Measurements from ENCODE around the gene CBX7.

CBX7 gene

DNA sequence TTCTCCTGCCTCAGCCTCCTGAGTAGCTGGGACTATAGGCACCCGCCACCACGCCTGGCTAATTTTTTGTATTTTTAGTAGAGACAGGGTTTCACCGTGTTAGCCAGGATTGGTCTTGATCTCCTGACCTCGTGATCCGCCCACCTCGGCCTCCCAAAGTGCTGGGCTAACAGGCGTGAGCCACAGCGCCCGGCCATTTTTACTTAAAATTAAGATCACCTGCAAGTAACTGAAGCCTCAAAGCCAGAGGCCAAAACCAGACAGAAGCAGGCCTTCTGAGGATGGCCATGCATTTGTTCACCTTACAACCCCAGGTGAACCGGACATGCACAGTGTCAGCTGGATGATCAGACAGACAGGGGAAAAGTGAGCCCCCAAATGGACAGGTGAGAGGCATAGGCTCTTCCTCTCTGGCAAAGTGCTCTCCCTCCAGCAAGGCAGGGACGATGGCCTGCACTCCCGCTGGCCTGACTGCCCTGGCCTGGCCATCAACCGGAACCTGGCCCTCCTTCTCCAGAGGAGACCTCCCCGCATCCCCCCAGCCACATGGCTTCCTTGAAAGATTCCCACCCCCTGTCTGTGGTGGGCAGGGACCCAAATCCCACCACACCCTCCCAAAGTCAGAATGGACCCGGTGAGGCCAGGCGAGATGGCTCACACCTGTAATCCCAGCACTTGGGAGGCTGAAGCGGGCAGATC lies 29.6 kb downstream of the CBX7 start:
- no peak for DNase-seq

DNA sequence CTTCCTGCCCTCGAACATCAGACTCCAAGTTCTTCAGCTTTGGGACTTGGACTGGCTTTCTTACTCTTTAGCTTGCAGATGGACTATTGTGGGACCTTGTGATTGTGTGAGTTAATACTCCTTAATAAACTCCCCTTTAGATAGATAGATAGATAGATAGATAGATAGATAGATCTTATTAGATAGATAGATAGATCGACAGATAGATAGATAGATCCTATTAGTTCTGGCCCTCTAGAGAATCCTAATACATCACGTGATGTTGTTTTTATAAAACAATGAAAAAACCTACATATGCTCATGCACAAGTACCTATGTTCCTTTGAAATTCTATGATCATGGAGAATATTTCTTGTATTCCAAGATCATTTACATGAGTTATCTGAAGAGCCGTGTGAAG lies 31.5 kb downstream of the CBX7 start:
- DNase-seq = no peak

DNA sequence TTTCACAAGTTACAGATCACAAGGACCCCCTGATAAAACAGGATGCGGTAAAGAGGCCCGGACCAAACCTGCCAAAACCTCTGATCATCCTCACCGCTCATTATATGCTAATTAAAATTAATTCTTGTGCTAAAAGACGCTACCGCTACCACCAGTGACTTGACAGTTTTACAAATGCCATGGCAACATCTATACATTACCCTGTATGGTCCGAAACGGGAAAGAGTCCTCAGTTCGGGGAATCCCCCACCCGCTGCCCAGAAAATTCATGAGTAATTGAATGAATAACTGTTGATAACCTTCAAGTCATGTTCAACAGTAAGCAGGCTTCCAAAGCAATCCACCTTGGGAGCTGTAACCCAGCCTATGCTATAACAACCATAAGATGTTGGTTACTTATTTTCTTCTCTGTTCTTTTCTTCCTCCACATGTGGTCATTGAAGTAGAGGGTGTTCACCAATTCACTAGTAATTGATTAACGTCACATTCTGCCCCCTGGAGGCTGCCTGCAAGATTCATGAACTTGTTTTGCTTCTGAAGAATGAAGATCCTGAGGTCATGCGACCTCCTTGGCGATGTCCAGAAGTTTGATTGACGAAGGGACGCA lies 34.8 kb downstream of the CBX7 start:
- peak; percentile 27 to 68 (median 50) for DNase-seq

DNA sequence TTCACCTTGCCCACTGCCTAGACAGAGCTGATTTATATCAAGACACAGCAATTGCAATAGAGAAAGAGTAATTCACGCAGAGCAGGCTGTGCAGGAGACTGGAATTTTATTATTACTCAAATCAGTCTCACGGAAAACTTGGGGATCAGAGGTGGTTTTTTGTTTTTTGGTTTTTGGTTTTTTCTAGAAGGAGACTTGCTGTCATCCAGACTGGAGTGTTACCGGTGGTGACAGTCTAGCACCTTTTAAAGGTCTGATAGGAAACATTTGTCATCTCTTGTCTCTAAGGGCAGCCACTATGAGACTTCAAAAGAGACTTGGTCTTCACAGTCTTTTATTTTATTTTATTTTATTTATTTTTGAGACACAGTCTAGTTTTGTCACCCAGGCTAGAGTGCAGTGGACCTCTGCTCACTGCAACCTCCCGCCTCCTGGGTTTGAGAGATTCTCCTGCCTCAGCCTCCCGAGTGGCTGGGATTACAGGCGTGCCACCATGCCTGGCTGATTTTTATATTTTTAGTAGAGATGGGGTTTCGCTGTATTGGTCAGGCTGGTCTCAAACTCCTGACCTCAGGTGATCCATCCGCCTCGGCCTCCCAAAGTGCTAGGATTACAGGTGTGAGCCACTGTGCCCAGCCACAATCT lies 36.4 kb downstream of the CBX7 start:
- DNase-seq = no peak

DNA sequence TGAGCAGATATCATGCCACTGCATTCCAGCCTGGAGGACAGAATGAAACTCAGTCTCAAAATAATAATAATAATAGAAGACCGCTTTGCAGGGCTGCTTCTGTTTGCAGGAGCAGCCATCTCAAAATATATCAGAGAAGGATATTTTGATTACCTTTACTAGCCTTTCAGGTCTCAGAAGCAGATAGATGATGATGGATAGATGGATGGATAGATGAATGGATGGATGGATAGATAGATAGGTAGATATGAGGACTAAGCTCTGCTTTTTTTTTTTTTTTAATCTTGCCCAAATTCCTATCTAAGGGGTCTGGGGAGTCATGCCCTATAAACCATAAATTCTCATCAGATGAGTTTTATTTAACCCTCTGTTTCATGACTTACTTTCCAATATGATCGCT lies 36.9 kb downstream of the CBX7 start:
- DNase-seq = no peak

DNA sequence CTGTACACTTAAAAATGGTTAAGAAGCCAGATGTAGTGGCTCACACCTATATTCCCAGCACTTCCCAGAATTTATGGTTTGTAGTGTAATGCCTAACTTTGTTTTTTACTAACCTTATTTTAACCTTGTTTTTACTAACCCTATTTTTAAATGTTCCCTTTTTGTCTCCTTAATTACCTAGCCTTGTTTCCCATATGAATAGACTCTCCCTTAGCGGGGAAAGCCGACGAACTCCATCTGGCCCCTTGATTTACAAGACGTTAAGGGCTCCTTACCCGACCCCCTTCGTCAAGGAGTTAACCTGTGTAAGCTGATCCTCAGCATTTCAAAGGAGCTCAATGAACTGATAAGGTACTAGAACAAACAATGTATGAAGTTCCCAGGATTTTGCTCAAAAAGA lies 38.4 kb downstream of the CBX7 start:
- DNase-seq = no peak

DNA sequence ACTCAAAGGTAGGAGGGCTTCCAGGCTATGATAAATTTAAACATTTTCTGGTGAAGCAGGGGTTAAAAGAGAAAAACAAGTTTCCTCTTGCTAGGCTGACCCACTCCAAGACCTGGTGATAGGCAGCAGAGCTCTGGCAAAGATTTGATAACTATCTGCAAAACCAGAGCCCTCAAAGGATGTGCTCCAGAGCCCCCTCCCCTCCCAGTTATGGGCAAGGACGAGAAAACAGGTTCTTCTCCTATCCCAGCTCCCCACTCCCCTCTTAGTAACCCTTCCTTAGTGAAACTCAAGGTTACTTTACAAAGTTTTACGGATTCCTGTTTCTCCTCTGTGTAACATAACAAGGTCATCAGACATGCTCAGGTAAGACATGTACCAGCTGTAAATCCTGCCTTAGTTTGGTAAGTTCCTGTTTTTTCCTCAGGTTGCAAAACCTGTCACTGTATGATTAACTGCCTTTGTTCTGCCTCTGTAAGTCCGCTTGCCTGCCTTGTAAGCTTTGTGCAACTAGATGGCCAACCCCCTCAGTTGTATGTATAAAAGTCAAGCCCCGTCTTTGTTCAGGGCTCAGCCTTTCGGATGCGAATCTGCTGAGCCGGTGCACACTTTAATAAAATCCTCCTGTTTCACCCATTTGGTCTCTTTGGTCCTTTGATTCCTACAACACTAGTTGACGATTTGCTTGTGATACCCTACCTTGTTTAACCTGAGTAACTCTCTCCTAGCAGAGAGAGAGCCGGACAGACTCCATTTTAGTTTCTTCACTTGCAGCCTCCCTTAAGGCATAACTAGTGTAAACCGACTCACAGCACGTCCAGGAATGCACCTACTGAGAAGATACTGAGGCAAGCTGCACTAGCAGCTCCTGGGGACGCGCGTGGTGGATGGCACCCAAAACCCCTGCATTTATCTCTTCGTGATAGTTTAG lies 41.6 kb downstream of the CBX7 start:
- no peak for DNase-seq

DNA sequence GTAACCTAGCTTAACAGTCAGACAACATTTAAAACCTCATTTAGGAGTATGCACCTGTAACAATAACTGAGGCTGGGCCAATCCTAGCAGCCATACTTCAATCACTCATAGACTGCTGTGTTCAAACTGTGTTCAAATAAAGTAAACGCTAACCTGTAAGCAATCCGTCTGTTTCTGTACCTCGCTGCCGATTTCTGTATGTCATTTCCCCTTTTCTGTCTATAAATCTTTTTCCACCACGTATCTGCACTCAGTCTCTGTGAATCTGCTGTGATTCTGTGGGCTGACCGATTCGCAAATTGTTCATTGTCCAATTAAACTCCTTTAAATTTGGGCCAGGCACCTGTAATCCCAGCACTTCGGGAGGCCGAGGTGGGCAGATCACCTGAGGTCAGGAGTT lies 43.1 kb downstream of the CBX7 start:
- no peak for DNase-seq

DNA sequence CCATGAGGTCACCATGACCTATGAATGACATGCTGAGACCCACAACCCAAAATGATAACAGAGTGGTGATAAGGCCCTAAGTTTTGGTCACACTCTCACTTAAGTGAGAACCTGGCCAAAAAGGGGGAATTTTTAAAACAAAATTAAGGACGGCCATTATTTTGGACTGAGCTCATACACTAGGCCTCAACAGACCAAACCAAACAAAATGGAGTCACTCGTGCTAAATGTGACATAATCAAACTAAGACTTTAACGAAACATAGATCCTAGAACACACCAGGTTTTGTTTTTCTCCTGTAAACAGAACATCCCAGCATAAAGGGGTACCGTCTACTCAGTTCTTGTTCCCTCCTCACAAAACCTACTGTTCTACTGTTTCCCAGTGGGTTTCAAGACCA lies 44.0 kb downstream of the CBX7 start:
- no peak for DNase-seq

DNA sequence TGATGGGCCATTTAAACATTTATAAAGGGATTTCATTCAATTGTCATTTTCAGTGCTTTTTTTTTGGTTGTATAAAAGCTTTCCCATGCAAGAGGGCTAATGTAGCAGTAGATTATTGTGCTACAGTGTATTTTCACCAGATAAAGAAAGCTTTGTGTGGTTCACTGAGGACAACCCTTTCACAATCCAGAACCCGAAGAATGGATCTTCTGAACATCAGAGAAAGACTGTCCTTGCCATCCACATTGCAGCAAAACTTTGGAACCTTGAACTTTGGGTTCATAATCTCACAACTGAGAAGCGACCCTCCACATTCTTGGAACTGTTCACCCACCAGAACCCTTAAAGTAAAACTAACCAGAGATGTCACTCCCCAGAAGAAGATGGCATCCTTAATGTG lies 46.2 kb downstream of the CBX7 start:
- DNase-seq = no peak

DNA sequence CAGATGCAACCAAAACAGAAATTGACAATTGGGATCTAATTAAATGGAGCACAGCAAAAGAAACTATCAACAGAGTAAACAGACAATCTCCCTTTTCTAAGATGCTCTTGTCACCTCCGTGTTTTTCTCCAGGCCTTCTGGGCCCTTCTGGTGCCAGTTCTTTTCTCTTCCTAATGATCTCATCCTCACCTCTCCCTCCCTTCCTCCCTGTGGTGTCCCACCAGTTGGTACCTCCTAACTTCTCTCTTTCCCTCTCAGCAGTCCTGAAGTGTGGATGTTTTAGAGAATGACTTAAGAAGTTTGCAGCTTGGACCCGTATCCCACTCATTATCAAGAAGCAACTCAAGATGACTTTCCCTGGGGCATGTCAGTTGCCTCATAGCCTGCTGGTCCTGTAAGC lies 49.0 kb downstream of the CBX7 start:
- DNase-seq = no peak

DNA sequence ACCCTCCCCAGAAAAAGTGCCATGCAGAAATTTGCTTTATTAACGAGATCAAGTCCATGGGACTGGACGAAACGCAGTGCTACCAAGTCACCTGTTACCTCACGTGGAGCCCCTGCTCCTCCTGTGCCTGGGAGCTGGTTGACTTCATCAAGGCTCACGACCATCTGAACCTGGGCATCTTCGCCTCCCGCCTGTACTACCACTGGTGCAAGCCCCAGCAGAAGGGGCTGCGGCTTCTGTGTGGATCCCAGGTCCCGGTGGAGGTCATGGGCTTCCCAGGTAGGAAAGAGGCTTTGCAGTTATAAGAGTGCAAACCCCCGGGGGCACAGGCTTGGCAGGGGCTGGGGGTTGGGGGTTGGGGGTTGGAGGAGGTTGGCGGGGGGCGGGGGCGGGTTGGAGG lies 51.3 kb downstream of the CBX7 start:
- no peak for DNase-seq

DNA sequence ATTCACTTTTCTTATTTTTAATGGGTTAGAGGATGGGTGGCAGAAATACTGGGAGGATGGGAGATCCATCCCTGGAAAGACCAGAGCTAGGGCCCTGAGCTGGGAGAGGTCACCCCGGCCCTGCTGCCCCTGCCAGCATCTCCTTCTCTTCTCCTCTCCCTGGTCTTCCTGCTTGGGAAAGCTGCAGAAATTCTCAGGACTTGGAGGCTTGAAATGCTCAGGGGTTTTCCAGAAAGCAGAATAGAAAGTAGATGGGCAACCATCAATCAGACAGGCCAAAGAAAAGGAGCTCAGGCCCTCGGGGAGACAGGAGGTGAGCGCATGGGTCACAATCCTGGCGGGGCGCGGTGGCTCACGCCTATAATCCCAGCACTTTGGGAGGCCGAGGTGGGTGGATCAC lies 53.9 kb downstream of the CBX7 start:
- DNase-seq = no peak

DNA sequence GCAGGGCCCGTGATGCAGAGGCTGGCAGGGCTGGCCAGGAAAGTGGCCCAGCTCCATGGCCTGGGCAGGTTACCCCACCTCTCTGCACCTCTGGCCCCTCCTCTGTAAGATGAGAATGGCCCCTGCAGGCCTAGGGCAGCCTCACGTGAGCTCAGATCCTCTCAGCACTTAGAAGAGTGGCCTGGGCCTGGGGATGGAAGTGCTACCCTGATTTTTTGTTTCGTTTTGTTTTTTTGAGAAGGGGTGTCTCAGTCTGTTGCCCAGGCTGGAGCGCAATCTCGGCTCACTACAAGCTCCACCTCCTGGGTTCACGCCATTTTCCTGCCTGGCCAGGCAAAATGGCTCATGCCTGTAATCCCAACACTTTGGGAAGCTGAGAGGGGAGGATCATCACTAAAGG lies 54.5 kb downstream of the CBX7 start:
- no peak for DNase-seq

DNA sequence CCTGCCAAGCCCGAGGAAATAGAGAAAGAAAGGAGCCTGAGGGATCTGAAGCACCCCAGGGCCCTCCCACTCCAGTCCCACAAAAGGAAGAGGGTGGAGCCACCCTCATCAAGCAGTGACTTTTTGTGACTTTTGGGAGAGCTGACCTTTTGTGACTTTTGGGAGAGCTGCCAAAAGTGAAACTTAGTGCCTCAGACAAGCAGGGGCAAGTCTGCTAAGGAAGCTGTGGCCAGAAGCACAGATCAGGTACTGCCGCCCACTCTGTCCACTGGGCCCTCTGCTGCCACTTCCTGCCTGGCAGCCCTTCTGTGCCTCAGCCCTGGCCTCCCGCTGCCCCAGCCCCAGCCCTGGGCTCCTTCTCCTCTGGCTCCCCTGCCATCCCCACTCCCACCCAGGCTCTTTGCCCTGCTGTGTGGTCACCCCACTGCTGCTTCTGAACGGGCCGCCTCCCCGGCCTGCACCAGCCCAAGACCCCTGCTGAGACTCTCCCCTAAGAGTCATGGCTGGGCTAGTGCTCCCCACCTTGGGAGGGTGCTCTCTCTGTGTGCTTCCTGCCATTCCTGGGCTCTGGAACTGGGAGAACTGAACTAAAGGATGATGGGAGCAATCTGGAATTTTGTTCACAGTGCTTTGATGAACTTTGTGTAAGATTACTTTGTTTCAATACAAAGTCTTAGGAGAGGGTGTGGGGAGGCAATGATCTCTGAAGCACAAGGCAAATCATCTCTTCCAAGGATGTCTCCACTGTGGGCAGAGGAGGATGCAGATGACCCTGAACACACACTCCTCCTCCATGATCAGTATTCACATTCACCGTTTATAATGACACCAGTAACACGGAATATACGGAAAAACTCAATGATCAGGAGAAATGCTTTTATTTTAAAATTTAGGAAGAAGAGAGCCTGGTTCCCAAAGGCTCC lies 55.1 kb downstream of the CBX7 start, which contains the start of gene APOBEC3H:
APOBEC3H (plus strand) TSS at position 147 of the 923 bp plus-strand sequence. CDS start 3,035 bp downstream, outside the sequence.
- peak in 2 of 6 experiments; percentile 9 for DNase-seq

DNA sequence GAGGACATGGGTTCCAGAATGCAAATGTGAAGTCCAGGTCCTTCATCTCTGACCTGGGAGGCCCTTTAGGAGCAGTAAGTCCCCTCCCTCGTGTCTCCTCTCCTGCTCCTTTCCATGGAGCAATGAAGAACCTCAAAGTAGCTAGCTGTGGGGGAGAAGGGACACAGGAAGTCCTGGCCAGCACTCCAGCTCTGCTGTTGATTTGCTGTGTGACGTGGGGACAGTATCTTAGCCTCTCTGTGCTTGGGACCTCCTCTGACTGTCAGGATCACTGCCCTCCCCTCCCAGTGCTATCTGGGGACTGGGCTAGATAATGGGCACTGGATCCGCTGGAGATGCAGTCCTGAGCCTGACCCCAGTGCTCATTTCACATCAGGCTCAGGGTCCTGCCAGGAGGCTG lies 56.5 kb downstream of the CBX7 start:
- no peak for DNase-seq

DNA sequence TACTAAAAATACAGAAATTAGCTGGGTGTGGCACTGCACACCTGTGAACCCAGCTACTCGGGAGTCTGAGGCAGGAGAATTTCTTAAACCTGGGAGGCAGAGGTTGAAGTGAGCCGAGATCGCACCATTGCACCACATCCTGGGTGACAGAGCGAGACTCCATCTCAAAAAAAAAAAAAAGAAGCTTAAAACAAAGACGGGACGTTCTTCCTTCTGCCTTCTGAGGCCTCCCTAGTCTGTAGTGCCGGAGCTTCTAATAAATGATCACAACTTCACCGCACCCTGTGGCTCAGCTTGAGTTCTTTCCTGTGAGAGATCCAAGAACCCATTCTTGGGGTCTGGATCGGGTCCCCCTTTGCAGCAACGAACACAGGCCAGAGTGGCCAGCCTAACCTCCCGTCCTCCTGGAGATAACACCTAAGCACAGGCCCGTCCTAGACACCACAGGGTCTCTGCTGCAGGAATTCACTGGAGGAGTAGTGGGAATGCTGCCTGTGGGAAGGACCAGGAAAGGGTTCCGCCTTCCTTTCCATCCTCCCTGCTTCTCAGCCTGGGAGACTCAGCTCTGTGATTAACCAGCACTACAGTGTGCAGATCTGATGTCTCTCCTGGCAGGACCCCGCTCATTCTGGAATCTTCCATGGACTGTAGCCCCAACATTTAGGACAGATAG lies 57.6 kb downstream of the CBX7 start:
- peak in 3 of 6 experiments; percentile 51 to 55 (median 53) for DNase-seq

DNA sequence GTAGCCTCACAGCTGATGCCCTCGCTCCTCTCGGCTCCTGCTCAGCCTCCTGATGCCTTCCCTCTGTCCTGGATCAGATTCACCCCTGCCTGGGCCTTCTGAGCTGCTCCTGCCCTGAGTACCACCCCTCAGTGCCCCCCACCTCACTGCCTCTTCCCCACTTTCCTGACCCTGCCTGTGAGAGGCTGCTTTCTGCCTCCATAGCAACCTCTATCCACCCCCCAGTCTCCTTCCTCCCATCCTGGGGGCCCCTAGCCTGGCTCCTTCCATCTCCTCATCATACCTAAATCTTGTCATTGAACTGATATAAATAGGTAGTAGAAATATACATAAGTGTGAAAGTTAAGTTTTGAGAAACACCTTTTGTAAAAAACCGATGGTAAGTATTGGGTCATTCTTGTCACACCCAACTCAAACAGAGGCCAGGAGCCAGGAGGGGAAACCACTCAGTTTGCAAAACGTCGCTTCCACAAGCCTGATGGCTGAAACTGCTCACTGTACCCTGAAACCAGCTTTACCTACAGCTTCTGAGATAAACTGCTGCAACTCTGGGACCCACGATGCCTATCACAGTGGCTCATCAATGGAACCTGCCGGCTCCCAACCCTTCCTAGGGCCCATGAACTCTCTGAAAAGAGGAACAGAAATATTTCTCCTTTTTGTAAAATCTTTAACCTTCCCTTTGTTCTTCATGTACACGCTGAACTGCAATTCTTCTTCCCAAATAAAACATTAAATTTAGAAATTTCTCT lies 60.2 kb downstream of the CBX7 start:
- no peak for DNase-seq

DNA sequence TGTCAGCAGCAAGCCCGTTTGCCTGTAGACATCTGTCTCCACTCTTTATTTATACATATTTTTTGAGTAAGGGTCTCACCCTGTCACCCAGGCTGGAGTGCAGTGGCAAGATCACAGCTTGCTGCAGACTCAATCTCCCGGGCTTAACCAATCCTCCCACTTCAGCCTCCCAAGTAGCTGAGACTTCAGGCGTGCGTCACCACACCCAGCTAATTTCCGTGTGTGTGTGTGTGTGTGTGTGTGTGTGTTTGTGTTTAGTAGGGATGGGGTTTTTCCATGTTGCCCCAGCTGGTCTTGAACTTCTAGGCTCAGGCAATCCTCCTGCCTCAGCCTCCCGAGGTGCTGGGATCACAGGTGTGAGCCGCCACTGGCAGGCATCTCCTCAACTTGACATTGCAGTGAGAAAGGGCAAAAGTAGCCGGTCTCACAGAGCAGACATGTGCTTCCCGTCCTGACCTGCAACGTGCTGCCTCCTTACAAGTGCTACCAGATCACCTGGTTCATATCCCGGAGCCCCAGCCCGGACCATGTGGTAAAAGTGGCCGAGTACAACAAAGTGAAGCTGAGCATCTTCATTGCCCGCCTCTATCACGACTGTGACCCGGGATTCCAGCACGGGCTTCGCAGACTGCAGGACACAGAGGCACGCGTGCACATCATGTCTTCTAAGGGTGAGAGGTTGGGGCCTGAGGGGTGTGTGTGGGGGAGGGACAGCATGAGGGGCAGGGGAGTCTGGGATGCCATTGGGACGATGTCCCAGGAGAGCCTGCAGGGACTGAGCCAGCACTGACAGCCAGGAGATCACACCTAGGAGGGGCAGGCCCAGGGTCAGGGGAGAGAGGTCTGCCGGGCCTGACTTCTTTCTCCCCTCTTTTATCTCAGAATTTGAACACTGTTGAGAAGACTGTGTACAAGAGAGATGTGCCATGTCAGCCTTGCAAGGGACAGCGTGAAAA lies 61.1 kb downstream of the CBX7 start:
- DNase-seq = no peak
